GM18519 (cell line): ENCODE results near the gene RBMS1.
"Not testable (repeated sequence)": the region's sequence is repeated elsewhere in the genome, so short reads cannot be mapped to it uniquely, and the experiment has no call there.

Experiments used
- ATAC-seq: cut with Tn5 transposase; IDR thresholded peaks from one replicate; pipeline ENCODE4 v1.9.1; 2021; ENCODE audit warnings: mild to moderate bottlenecking, moderate library complexity; ENCODE audit not compliant: unreplicated experiment, low FRiP score

RBMS1 gene

DNA sequence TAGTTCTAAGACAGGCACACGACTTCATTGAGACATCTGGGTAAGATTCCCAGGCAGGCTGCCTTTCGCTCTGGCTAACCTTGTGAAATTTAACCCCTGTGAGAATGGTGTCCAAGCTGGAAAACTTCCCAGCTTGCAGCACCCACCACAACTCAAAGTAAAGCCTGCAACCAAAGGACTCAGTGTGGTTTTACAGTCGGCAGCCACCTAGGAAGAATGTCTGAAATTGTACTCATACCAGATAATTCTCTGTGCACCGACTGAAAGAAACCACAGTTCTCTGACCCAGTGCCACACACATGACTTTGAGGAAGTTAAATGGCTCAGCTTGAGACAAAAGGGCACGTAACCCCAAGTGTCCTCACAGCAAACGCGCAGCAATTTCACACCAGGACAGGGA, 125.7 kb downstream of the RBMS1 start:
- ATAC-seq, result no peak

DNA sequence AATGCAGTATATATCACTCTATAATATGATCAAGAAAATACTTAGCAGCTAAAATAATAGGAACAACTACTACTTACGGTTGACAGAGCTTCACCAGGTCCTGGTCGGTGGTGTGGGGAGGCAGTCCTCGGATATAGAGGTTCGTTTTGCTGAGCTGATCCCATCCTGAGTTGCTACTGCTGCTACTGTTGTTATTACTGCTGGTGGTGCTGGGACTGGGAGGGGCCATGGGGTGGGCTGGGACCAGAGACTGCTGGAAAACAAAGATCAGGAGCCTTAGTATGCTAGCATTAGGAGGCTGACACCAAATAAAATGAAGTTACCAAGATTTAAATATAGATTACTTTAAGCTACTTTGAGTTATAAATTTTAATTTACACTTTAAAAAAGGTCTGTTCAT, 126.5 kb downstream of the RBMS1 start:
- not testable (repeated sequence) for ATAC-seq

DNA sequence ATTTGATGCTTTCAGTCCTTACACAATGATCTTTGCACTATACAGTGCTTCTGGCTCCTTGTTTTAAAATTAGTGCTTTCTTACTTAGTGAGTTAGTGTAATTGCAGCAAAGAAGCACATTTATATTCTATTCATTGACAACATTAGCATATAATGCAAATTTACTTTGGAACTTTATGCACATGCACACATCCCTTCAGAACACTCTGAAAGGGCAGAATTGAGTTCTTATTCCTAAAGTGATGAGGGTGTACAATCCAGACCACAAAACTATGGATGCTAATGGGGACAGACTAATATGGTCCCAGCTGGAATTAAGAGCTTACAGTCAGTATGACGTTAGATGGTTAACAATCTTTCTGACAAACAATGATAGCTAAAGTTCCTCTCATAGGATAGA, 127.1 kb downstream of the RBMS1 start:
- no peak for ATAC-seq

DNA sequence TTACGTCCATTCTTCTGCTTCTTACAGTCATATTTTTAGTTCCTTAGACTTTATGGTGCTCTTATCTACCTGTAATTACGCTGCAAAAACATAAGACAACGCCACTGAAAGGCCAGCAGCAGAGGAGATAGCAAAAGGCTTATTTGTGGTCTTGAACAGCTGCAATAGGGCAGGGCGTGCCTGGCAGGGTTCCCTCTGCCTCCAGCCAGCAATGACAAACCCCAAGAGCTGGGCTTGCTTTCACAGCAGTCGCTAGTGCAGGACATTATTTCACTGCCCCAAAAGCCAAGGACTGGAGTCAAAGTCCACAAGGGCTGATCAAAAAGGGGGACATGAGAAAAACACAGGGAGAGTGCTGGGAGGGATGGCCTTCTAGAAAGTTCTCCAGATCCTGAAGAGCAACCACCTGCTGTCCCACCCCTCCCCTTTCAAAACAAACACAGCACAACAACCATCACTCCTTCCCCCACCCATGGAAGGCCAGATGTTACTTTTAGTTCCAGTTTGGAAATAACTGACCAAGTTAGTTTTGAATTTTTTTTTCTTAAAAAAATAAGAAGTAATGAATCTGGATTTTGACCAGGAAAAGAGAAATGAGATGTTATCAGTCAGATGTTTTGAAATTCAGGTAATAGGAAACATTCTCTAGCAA, 127.8 kb downstream of the RBMS1 start:
- ATAC-seq, result no peak

DNA sequence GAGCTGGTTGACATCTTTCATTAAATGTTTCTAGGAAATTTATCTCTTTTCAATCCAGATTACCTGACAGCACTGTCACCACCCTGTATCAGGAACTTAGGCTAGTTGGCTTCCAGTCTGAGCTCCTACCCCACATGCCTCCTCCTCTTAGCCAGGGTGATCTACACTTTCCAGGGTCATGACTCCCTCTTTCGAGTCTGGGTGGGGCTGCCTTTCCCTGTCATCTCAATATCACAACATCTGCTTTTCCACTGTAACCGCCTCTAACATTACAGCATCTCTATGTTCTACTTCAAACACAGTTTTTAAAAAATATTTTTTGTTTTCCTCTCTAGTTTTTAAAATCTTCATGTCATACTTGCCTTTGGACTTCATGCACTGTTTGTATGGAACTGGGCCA, 129.2 kb downstream of the RBMS1 start:
- no peak for ATAC-seq

DNA sequence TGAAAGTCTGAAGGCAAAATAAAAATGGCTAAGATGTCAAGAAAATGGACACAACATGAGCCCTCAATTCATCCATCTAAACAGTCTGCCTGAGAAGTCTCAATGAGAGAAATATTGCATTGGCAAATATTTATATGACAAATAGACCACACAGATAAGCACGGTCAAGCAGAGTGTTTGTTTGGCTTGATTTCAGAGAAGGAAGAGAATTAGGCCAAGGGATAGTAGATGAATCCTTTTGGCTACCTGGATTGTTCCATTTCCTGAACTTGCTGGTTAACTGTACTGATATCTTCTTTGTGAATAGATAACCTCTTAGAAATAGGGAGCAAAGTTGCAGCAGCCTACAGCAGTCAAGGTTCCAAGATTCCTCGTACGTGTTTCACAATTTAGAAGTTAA, 129.6 kb downstream of the RBMS1 start:
- no peak for ATAC-seq

DNA sequence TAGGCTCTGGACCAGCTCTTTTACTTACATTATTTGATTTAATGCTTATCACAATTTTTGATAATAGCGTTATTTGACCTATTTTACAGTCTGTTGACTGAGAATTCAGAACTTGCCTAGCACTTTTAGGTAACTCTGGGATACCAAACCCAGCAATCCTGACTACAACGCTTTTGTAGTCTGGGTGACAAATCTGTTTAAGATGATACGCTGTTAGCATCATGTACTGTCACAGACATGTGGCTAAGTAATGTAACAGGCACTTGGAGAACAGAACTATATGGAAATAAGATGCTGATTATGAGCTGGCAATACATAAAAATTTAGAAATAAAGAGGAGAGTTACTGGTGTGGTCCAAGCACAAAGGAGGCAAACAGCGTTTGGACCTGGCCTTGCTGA, 130.6 kb downstream of the RBMS1 start:
- no peak for ATAC-seq

DNA sequence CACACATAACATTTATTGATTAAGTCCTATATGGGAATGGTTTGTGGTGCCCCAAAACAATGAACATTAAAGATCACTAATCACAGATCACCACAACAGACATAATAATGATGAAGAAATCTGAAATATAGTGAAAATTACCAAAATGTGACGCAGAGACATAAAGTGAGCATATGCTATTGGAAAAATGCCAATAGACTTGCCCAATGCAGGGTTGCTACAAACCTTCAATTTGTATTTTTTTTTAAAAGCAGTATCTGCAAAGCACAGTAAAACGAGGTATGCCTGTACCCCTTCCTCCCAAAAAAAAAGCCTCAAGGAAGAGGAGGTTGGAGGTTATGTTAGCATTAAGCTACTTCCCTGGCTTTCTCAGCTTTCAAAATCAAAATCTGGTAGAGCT, 131.1 kb downstream of the RBMS1 start:
- no peak for ATAC-seq

DNA sequence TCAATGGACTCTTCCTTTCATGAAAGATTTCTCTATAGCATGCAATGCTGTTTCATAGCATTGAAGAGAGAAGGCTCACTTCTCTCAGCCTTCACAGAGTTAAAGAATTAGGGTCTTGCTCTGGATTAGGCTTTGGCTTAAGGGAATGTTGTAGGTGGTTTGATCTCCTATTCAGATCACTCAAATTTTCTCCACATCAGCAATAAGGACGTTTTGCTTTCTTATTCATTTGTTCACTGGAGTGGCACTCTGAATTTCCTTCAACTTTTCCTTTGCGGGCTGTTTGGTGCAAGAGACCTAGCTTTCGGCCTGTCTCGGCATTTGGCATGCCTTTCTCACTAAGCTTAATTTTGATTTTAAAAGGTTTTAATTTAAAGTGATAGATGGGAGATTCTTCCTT, 131.6 kb downstream of the RBMS1 start:
- no peak for ATAC-seq

DNA sequence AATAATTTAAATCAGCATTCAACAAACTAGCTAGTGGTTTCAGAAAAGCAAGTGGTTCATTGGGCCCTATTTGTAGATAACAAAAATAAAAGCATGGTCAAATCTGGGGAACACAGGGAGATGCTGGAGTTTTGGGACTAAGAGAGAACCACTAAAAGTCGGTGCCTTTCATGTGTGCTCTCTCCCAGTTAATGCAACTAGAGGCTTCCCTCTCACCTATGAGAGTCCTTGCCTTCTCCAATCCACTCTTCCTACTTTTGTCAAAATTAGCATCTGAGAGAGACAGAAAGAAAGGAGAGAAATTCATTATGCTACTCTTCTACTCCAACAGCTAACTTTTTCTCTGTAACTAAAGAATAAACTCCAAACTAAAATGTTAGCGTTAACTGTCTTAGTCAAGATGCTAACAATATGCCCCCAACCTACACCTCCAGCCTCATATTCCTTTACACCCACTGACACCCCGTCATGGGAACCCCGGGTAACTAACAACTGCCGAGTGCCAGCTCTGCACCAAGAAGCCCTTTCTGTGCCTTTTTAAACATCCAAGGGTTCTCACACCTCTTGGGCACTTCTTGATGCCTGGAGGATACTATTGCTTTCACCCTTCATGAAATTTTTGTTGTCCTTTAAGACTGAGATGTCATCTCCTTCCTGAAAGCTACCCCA, 133.4 kb downstream of the RBMS1 start:
- no peak for ATAC-seq

DNA sequence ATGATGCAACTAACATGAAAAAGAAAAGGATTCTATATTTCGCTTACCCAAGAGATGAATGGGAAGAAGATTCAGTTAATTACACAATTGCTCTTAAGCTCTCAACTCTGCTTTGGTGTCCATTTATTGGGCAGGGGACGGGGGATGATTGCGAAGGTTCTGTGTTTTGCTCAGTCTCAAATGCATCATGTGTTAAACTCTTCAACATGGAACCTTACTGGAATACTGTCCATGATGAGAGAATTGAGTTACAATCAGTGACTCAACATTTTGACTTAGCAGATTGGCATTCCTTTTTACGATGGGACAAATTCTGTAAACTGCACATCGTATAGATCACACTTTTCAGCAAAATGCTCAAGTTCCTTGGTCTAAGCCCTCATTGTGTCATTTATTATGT, 135.6 kb downstream of the RBMS1 start:
- no peak for ATAC-seq

DNA sequence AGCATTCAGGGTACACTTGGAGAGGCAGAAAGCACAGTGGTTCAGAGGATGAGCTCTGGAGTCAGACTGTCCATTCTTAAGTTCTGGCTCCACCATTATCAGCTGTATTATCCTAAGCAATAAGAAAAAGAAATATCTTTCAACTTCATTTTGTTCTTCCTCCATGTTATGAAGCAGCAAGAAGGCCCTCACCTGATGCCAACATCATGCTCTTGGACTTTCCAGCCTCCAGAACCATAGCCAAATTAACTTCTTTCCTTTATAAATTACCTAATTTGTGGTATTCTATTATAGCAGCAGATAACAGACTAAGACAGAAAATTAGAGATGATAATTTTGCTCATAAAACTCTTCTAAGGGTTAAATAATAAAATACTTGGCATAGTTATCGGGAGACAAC, 137.1 kb downstream of the RBMS1 start:
- ATAC-seq, result no peak

DNA sequence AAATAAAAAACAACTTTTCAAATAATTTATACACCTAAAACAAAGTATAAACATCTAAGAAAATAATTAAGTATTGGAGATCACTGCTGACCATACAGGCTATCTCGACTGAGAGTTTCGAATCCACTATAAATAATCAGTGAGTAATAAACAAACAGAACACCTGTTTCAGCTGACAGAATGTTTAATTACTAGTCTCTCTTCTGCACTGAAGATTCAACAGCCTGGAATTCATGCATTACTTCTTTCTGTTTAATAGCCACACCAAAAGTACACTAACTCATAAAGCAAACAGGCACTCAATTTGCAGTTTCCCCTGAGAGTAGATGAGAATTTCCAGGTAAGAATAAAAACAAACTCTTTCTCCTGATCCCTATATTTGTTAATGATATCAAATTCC, 138.5 kb downstream of the RBMS1 start:
- ATAC-seq, result no peak

DNA sequence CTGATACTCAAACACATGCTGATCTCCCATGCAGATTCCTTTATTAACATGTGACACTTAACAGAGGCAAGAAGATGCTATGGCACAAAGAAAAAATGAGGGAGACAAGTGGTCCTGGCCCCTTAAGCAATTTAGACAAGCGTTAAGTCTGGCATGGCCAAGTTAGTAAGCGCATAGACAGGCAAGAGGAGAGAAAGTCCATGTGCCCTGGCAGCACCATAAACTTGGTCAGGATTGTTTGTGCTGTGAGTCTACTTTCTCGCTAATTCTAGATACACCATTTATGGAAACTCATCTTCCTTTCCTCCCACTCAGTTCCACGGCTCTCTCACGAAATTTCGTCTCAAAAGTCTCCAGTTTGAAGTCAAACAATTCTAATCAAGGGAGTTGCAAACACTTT, 138.9 kb downstream of the RBMS1 start:
- no peak for ATAC-seq

DNA sequence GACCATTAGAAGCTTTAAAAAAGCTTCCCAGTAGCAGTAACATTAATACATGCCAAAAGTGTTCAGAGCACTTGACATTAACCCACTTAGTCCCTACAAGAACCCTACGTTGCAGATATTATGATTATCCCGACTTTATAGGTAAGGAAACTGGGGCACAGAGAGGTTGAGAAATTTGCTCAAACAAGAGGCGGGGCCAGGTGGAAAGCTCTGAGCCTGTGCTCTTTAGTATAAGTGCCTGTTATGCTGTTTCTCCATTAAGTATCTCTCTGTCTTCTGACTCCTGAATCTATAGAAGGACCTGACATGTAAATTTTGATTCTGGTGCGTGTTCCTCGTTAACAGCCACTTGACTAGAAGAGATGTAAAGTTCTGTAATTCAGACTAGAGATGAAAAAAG, 139.8 kb downstream of the RBMS1 start:
- ATAC-seq, result no peak

DNA sequence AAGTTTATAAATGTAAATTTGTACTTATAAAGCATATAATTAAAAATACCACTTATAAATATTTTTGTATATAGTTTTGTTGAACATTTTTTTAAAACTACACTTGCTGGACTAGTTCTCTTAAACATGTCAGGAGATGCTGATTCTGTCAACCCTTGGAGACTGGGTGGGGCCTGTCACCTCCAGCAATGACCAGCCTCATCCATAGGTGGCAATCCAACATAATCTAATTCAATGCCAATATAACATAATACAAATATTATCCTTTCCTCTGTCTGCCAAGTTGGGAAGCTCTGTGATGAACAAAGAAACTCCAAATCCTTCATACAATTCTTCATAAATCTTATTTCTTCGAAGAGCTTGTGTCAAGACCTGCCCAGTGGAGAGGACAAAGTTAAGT, 140.4 kb downstream of the RBMS1 start:
- ATAC-seq, result no peak

DNA sequence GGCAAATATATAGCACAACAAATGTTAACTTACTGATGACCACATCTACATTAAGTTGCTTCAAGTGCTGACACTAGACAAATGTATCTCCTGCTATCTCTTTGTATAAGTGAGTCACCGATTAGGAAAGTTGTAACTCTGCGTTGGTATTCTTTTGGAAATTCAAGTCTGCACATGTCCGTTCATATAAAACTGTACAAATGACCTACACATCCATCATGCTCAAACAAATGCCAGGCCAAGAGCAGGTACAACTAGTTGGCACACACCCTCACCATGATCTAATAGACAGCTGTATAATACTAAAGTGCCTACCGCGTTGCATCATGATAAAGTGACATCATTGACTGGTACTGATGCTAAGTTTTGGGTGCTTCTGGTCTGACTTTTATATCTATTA, 141.1 kb downstream of the RBMS1 start:
- ATAC-seq, result no peak

DNA sequence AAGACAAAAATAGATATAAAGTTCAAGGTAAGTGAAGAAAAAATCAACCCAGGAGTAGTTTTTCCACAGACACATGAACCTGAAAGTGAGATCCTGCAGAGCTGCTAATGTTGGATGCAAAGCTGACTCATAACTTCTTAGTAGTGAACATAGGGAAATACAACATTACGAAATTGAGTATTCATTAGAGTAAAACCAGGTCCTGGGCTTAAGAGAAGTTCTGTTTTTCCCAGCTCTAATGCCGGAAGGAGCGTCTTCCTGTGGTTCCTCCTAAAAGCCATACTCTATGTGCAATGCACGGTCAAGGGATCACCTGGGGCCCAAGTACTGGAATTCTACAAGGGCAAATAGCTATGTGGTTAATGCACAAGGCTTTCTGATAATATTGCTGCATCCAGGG, 141.7 kb downstream of the RBMS1 start:
- no peak for ATAC-seq

DNA sequence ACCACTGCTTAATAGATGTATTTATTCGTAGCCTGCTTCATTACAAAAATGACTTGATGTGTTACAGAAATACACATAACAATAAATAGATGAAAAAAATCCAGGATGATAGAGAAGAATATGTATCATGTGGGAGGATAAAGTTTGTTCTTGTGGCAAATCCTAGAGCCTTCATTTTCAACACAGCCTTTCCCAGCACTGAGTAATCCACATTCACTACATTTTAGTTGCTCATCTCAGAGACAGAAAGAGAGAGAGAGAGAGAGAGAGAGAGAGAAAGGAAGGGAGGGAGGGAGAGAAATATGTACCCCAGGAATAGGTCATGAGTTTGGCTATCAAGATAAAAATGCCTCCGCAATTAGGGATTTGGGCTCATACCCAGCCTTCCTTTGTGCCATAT, 144.3 kb downstream of the RBMS1 start:
- no peak for ATAC-seq

DNA sequence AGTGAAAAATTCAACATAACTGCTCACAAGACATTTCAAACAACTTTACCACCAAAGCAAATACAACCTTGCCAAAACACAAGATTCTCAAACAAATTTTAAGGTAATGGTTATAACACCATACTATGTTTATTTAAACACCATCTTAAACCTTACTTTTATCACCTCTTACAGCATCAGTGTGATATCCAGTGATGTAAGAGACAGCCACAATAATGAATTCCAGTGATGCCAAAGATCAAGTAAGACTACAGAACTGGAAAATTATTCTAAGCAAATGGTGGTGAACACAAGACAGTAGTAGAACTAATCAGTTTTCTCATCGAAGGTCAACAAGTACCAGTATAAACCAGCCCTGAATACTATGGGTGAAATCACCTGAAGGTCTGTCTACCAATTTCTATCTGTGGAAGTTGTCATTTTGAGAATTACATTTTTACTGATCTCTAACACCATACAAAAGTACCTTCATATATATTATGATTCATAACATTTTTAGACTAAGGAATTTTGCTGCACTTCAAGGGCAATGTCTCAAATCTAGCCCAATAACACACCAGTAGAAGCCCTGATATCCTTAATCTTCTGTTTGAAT, 146.2 kb downstream of the RBMS1 start:
- ATAC-seq, result no peak

DNA sequence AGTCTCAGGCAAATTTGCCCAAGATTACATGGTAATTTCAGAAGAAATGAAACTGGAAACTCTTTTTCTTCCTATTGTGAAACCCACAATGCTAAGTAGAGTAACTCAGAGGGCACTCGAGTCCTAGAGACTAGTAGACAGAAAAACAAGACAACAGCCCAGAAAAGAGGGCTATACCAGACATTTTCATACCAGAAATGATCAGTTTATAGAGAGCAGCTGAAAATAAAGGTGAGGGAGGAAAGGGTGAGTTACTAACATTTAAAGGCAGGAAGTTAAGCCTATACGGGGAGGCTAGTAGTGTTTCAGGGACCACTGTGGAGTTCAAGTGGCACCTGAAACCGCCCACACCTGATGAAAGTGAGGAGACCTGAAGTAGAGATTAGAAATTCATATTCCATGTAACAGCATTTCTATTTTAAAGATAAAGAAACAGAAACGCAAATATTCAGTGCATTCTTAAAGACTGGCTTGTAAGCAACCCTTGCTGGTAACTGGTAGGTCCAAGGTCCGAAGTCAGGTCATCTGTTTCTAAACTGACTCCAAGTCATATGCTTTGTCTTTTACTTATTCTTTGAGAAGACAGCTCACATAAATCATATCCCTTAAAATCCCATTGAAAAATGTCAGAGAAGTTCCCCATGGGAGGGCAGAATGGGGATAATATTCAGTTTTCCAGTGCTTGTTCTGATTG, 148.4 kb downstream of the RBMS1 start:
- no peak for ATAC-seq

DNA sequence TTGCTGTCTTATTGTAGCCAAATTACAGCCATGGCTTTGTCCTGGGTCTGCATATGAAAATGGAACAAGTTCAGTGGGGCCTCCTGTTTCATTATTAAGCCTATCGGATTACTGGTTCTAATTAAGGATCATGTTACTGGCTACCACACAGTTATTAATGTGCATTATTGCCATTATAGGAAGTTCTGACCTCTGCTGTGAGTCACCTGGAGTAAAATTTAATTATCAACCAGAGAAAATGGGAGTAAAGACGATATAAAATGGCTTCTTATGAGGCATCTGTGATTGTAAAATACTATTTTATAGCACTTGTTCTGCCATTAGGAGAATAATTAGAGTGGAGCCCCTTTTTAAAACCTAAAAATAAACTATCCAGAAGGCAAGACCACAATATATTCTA, 150.2 kb downstream of the RBMS1 start:
- ATAC-seq, result no peak
